Amniotic epithelial cell (primary cell): ENCODE measurements around the gene CYB5RL.
A peak's percentile ranks its signal among the peaks of the same experiment; 100 is the strongest.
"Not testable (repeated sequence)": the region's sequence is repeated elsewhere in the genome, so short reads cannot be mapped to it uniquely, and the experiment has no call there.

ENCODE experiments used
- DNase-seq: peaks from one replicate; pipeline ENCODE4 v3.0.0-alpha.2; 2010; ENCODE audit warnings: low read depth

The CYB5RL gene

DNA sequence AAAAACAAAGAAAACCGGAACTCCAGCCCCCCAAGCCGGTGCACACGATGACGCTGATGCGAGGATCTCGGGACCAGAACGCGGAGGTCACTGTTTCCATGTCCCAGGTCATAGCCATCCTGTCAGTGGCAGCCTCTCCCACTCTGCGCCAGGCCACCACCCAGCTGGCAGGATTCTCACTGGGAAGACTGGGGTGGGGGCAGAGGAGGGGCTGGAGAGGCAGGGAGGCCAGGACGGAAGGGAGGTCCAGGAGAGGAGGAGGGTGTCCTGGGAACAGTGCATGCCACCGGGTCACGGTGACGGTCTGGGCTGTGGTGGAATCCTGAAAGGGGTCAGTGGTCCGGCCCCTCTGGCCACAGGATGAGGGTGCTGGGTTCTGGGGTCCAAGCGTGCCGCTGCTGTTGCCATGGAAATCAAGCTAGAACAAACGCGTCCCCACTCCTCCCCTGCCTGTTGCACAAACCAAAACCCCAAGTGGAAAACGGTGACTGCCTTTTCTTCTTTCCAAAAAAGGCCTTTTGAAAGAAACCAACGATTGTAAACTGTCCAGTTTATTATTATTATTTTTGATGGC is 26.2 kb upstream of the CYB5RL start:
- no peak for DNase-seq

DNA sequence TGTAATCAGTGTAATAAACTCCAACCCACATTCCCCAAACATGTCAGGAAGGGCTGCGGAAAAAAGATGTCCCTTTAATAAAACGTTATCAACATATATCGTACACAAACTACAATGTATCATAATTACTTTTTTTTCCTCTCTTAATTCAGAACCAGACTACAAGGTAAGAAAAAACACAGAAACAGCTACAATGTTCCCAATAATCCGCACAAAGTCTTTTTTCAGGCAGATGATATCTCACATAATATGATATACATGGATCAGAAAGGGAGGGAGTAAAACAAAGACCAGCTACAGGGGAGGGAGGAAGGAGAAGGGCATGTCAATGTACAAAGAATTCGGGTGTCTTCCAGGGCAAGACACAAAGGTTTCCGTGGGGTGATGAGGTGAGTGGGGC is 25.5 kb upstream of the CYB5RL start:
- DNase-seq = no peak

DNA sequence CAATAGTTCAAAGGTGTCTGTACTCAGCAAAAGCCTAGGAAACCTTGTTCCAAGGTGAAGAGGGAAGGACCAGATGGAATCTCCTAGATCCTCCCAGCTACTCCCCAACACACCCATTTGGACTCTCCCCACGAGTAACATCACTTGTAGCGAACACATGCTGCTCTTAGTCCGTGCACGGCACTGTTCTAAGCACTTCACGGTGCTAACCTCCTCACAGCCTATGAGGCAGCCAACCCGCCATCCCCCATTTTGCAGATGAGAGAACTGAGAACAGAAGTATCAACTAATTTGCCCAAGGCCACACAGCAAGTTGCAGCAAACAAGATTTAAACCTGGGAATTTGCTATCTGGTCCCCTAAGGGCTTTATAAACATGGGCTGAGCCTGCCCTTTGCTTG is 24.4 kb upstream of the CYB5RL start:
- no peak for DNase-seq

DNA sequence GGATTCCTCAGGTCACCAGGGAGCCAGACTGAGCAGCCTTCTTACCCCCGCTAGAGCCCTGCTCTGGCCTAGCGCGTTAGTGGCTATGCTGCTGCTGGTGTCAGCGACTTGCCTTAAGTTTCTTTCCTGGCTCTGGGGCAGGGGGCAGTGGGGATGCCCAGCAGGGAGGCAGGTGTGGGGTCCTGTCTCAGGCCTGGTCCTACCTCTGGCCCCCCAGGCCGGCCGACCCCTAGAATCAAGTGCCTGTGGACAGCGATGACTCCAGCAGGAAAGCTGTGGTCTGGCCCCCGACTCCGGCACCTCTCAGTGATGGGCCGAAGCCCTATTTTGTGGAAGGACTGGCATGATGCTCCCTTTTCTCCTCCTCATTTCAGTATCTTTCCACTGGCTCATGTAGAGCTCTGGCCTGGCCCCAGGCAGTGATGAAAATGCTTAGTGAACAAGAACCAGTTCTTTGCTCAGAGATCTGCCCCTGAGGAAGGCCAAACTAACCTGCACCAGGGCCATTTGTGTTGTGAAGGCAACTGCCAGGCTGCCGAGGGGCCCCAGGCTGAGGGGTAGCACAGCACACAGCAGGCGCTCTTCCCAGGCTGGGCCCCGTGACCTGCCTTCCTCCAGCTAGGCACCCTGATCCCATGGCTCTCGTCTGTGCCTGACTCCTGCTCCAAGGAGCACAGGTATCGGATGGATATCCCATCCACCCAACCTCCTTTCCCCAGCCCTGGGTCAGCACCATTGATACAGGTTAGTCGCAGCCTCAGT is 23.8 kb upstream of the CYB5RL start:
- no peak for DNase-seq

DNA sequence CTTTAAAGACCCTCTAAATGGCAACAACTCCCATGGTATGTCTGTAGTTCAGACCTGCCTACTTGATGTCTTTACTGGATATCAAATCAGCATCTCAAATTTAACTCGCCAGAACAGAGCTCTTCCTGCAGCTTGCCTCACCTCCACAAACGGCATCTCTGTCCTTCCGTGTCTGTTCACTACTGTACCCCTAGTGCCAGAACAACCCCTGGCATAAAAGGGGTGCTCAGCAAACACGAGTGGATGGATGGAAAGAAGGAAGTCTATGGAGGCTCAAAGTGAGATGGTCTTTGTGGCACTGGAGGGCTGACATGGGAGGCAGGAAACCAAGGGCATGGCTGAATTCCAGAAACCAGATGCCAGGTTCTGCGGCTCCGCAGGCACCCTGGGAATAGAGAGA is 22.9 kb upstream of the CYB5RL start:
- no peak for DNase-seq

DNA sequence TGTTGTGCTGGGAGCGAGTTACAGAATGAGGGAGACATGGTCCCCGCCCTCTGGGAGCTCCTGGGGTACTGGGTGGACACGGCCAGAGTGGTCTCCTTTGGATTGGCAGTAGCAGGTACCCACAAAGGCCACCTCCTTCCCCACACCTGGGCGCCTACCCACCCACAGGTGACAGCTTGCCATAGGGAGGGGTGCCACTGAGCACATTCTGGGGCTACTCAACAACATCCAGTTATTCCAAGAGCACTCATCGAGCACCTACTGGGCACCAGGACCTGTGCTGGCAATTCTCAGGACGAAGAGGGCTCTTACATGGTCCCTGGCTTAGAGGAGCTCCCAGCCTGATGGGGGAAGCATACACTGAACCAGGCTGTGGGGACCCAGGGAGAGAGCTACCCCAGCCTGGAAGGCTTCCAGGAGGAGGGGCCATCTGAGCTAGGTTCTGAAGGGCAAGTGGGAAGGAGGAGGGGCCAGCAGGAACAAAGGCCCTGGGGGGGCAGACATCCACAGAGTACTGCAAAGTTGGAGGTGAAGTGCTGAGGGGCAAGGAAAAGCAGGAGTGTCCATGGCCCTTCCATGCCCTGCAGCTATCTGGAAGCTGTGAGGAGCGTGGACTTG is 22.1 kb upstream of the CYB5RL start:
- DNase-seq = no peak

DNA sequence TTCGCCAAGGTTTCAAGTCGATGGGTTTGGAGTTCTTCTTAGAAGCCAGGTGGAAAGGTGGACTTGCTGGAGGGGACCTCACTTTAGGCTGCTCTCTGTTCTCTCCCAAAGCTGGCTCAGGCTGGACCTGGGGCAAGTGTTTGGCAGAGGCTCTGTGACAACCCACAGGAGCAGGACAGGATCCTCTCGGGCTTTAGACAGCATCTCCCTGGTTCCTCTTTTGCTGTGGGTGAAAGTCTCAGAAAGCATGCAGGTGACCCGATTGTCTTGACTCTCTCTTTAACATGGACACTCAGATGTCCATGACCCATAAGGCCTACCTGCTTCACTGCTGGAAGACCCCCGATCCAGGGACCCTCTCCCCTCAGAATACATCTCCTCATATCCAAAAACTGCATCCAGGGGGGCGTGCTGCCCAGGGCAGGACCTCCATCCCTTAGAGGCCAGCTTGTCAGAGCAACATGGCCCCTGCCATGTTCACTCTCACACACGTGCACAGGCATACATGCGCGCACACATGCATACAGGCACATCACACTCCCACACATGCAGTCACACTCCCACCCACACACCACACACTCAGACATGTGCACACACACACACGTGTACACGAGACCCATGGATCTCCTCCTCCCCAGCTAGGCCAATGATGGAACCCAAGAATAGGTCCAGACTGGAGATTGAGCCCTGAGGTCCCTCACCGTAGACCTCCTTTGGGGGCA is 21.4 kb upstream of the CYB5RL start:
- no peak for DNase-seq

DNA sequence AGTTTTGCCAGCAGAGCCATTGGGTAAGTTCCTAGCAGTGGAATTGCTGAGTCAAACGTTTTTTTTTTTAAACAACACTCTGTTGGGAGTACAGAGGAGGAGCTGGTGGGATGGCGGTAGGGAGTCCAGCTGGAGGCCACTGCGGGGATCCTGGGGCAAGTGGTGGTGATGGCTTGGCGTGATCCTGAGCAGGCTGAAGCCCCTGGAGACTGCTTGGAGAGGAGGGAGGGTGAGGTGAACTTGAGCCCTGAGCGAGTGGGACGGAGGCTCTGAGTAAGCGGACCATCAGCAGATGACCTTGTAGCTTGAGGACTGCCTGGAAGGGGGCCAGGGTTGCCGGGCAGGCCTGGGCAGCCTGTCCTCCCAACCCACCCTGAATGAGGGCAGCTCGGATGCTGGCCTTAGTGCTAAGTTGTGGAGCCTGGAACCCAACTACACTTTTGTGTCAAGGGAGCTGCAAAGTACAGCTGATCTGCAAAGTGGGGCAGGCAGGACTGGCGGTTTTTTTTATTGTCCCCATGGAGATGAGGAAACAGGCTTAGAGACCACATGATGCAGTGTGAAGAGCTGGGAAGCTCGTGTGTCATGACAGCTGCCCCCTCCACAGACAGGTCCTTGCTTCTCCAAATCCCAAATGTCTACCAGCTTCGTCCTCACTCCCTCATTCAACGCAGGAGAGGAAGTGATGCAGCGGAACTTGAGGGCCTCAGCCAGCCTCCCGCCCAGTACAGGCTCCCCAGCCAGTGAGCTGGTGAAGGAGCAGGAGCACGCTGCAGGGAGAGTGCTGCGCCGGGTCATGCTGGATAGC is 20.4 kb upstream of the CYB5RL start:
- peak; percentile 73 for DNase-seq

DNA sequence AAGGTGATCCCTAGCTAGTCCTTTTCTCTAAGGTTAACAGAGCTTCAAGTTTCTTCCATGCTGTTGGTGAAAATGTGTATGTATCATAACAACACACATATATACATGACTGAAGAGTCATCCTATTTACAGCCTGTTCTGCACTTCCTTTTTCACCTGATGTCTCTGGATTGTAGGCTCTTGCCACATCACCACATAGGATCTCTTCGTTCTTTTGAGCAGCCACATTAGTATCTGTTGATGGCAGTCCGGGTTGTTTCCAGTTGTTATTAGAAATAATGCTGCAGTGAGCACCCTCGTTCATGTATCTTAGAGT is 19.8 kb upstream of the CYB5RL start:
- peak; percentile 64 for DNase-seq

DNA sequence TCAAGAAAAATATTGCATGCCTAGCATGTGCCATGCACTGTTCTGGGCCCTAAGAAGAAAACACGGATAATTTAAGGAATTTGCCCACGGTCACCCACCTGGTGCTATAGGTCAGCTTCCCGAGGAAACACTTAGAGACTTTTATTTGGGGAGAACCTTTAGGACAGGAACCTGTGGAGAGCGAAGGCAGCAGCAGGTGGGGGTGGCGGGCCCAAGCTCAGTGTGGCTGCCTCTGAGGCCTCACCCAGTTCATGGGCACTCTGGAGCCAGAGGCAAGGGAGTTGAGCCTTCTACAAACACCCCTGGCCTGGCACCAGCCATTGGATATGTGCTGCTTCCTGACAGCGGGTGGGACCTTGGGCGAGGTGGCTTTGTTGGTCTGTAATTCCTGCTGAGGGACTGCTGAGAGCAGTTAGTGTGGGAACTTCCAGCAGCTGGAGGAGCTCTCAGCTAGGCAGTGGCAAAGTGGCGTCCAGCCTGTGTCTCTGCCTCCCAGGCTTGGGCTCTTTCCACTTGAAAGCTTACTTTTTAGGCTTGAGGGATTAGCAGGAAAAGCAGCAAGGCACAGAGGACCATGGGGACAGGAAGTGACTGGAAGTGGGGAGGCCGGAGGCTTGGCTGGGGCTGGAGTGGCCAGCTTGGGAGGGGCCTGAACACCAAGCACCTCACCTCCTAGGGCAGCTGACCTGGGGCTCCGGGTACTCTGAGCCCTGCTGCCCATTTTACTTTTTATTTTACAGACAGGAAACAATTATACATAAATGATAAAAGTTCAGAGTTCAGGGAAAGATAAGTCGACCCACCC is 19.3 kb upstream of the CYB5RL start:
- DNase-seq = no peak

DNA sequence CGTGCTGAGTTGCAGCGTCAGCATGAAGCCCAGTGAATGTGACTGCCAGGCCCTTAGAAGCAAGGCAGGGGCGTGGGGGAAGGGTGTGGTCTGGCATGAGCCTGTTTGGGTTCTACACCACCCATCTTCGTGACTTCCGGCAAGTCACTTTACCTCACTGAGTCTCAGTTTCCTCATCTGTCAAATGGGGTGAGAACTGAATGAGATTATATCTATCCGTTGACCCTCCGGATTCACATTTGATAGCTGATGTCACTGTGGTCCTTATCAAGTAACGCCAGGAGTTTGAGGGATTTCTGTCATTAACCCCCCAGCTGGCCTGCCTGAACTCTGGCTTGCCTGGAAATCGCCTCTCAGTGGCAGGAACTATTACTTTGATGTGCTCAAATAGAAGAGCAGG is 15.7 kb upstream of the CYB5RL start:
- DNase-seq = no peak

DNA sequence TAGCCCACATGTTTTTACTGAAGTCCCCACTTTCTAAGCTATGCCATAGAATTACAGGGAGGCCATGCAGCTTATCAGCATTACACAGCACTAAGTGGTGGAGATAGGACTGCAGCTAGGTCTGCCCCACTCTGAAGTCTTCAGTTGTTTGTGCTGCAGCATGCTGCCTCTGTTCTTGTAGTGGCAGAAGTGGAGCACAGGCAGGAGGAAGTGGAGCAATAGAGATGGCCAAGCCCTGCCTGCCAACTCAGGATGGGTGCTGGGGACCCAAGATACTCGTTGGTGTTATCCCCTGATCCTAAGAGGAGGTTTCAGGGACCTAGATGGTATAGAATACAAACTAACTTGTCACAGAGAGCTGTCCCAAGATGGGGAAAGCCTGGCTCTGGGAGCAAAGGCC is 13.0 kb upstream of the CYB5RL start:
- DNase-seq = no peak

DNA sequence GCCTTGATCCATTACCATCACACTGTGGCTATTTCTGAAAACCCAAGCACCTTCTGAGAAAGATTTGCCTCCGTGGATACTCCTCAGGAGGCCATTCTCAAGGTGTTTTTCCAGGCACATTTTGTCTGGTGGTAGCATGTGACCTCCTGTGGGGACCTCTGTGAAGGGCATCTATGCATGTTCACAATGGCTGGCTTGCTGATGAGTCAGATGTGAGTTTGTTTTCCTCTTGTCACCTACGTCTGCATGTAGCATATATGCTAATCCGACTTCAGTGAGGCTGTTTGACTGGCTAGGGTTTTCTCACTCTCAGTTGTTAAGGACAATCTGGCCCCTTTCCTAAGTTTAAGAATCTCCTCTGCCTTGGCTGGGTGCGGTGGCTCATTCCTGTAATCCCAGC is 8.1 kb upstream of the CYB5RL start:
- DNase-seq = not testable (repeated sequence)

DNA sequence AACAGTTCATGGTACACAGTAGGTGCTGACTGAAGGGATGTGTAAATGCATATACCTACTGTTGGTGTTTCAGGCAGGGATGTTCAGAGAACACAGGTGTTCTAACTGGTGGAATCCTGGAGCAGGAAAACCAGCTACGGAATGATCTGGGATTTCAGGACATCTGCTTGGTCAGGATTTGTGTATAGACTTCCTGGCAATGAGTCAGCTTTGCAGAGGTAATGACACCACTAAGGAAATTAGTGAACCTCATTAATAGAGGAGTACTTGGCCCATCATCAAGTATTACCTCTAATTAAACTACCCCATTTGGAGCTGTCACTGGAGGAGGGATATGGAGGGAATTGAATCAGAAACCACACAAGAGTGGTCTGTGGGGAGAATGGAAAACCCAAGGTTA is 7.5 kb upstream of the CYB5RL start:
- no peak for DNase-seq

DNA sequence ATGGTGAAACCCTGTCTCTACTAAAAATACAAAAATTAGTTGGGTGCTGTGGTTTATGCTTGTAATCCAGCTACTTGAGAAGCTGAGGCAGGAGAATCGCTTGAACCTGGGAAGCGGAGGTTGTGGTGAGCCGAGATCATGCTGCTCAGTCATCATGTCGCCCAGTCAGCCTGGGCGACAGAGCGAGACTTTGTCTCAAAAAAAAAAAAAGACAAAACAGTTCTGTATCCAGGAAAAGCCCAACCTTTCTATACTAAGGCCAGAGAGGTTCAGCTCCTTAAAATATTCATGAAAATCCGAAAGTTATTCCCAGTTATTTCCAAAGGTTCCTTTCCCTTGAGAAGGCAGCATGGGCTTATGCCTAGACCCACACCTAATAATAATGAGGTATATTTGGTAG is 4.4 kb upstream of the CYB5RL start:
- DNase-seq = no peak

DNA sequence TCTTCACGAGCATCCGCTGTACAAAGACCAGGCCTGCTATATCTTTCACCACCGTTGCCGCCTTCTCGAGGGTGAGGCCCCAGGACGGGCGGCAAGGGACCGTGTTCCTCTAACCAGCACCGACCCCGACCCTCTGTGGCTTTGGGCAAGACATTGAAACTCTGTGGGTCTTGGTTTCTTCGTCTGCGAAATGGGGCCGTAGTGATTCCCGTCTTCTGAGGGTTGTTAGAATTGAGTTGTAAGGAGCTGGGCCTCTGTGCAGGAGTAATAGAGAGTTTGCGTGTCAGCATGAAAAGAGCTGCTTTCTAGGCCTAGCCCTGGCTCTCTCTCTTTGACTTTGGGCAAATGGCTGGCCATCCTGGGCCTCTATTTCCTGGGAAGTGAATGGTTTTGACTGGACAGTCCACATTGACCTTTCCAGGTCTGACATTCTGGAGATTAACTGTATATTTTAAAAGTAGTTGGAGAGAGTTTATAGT is 728 bp upstream of the CYB5RL start:
- DNase-seq = no peak

DNA sequence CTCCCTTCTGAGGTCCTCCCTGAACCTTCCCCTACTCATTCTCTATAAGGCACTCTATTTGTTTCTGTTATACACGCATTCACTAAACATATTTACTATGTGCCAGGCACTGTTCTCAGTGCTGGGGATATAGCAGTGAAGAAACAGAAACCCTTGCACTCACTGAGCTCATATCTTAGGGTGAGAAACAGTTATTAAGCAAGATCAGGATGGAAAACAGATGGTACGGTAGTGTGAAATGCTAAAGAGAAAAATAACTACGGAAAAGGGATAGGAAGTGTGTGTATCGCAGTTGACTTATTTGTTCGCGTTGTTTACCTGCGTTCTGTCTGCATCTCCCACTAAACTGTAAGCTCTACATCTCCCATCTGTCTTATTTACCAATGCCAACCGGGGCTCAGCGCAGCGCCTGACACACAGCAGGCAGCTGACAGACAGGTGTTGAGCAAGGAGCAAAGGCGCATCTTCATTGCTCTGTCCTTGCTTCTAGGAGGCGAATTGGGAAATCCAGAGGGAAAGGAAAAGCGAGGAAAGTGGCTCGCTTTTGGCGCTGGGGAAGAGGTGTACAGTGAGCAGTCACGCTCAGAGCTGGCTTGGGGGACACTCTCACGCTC is 572 bp downstream of the CYB5RL start:
- peak; percentile 41 for DNase-seq

DNA sequence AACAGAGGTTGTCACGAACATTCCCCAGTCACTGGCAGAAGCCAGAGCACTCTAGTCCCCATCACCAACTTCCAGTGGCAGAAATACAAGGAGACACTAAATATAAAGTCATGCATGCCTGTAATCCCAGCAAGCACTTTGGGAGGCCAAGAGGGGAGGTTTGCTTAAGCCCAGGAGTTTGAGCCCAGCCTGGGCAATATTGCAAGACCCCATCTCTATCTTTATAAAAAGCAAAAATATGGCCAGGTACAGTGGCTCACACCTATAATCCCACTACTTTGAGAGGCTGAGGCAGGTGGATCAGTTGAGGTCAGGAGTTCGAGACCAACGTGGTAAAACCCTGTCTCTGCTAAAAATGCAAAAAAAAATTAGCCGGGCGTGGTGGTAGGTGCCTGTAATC is 6.4 kb downstream of the CYB5RL start:
- DNase-seq = no peak

DNA sequence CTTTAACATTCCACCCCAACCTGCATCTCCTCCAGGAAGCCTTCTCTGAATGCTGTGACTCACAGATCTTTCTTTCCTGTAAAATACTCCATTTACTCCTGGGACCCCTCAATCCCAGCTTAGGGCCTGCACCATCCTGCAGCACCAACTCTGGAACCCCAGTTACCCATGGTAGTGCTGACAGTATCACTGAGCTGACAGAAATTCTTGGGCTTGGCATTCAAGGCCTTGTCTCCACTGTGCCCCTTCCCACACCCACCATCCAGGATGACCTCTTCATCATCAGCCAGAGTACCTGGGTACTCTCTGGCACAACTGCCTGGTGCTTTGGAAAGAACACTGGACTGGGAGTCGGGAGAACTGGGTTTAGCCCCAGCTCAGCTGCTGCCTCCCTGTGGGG is 8.3 kb downstream of the CYB5RL start:
- DNase-seq = no peak

DNA sequence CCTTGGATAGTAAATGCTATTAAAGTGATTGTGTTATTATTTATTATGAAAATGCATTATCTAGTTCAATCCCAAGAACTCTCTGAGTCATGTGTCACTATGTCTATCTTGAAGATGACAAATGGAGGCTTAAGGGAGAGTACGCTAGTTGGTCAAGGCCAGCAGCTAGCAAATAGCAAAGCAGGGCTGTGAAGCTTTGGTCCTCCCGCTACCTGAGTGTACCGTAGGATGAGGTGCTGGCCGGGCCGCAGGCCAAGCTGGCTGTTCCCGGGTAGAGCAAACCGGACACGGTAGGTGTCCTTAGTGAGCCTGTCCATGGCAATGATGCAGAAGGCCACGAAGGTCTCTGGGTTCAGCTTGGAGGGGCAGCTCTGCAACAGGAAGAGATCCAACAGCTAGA is 9.3 kb downstream of the CYB5RL start:
- peak; percentile 55 for DNase-seq

DNA sequence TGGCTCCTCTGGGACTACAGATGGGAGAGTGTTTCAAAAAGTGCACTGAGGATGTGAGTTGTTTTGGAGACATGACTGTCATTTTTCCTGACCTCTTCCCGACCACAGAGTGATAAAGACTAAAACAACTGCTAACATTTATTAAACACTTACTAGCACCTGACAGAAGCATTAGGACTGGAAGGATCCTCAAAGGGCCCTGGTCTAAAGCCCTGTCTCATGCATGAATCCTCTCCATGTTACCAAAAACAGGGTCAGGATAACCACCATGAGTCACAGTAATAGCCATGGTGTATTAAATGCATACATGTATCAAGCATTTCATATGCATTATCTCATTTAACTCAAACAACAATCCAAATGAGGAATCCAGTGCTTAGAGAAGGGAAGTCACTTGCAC is 11.5 kb downstream of the CYB5RL start:
- DNase-seq = peak; percentile 22
